Adrenal gland (tissue), 12 donors: ENCODE measurements around the gene DKK3. TPM values are rescaled to one million over a fixed set of nuclear protein-coding genes. Genes with fewer than 3 reads are reported as not detected.

Experiments used
- DNase-seq, 7 donors: peaks; one replicate each; pipeline ENCODE4 v3.0.0-alpha.2; 2019 to 2020
- H3K27ac ChIP-seq, 5 donors: fragments of 200-600 bp; sonication (generic) in 4 of 5; 1 replicate in 3 of 5; 2 replicates in 2 of 5; pipeline versions ENCODE4 v1.5.1 to v1.8.0; 2016 to 2020; ENCODE audit warnings: mild to moderate bottlenecking in 1 of 5
- H3K27me3 ChIP-seq: fragments of 200-600 bp; 2 replicates; pipeline ENCODE4 v1.8.0; 2021
- H3K36me3 ChIP-seq, 2 donors: fragments of 200-600 bp; replicated peaks in 1 of 2; 1 replicate in 1 of 2; 2 replicates in 1 of 2; pipeline versions ENCODE4 v1.5.1 to v1.8.0; 2018 to 2022
- H3K4me1 ChIP-seq, 2 donors: fragments of 200-600 bp; replicated peaks in 1 of 2; 1 replicate in 1 of 2; 2 replicates in 1 of 2; pipeline versions ENCODE4 v1.5.1 to v1.8.0; 2018 to 2021
- H3K4me3 ChIP-seq, 4 donors: fragments of 200-600 bp; sonication (generic) in 3 of 4; one replicate each; pipeline ENCODE4 v1.5.1; 2016 to 2018
- H3K9me3 ChIP-seq, 3 donors: fragments of 200-600 bp; sonication (generic) in 1 of 3; replicated peaks in 1 of 3; 1 replicate in 2 of 3; 2 replicates in 1 of 3; pipeline versions ENCODE4 v1.5.1 to v1.8.0; 2016 to 2021
- CTCF ChIP-seq, 6 experiments: fragments of 450-650 bp in 4 of 6; fragments of 200-600 bp in 2 of 6; sonication (generic) in 1 of 6; IDR thresholded peaks; 1 replicate in 5 of 6; 2 replicates in 1 of 6; pipeline versions ENCODE4 v1.5.1 to v1.8.0; 2016 to 2021; ENCODE audit warnings: antibody characterized with exemption in 6 of 6, mild to moderate bottlenecking in 2 of 6, moderate library complexity in 1 of 6
- POLR2A ChIP-seq, 2 donors: fragments of 450-650 bp; IDR thresholded peaks; one replicate each; pipeline ENCODE4 v1.6.1; 2017; ENCODE audit warnings: antibody characterized with exemption in 2 of 2, mild to moderate bottlenecking in 2 of 2, moderate library complexity in 1 of 2
- WGBS, 4 donors: extraction: QIAGEN DNeasy Blood & Tissue Kit in 2 of 4; methylation state at CpG; one replicate each; pipeline versions ENCODE4 v1.1.5 to v1.1.7; 2013 to 2017; 5-methylcytosine and 5-hydroxymethylcytosine counted together
- intact Hi-C, 2 donors: fragments of 100-400 bp; cut with DNase I; formaldehyde crosslinking; loops; one replicate each; pipeline versions ENCODE4 v1.14.1 to v1.15.0; 2022 to 2023
- polyA plus RNA-seq, 3 donors: library from polyadenylated mRNA; stranded (reverse); fragments of 200-250 nt in 2 of 3; fragments of 350-450 nt in 1 of 3; fragmentation: Illumina TruSeq in 1 of 3; extraction: RNeasy Lipid Tissue Mini Kit (QIAGEN cat#74804) in 1 of 3; gene quantifications; one replicate each; pipeline ENCODE4 v1.2.3, GENCODE V29; 2013 to 2014
- total RNA-seq, 9 donors: library from RNA; depleted of rRNA in 4 of 9; stranded (reverse); fragments of >200 nt in 4 of 9; fragments of 120-200 nt in 1 of 9; fragmentation: NEBNext Ultra II Directional in 1 of 9; extraction: Animal tissue kit (Norgen Biotek cat#: 25700) in 1 of 9; gene quantifications; one replicate each; pipeline versions ENCODE4 v1.1.0 to v1.2.4, GENCODE V29; 2013 to 2023
- donor health status: healthy with polysubstance abuse.
- donor health status: Bipolar disorder and iron deficiency.
- donor health status: DM: yes; HTN: yes; CAD: no.
- donor health status: DM: no; HTN: no; CAD: no.
- donor health status: DM: no; HTN: no; CAD: no.
- donor health status: DM: yes; HTN: yes; CAD: no.

Gene DKK3
- total and polyA plus RNA-seq, 12 donors: 19.7 to 330 (median 103) TPM

- no peaks in the 10 kb centered on the region for H3K27me3 ChIP-seq
- TF ChIP-seq POLR2A (IDR thresholded peaks at IDR 0.05): no peak
- no peak for TF ChIP-seq CTCF (IDR thresholded peaks at IDR 0.05)
- no peak overlapping the region for H3K4me3 ChIP-seq
- H3K36me3 ChIP-seq: peaks cover 0 to 6% of the 10 kb centered on the region in 2 donors
- peak overlapping the region in 2 of 5 donors; percentile 10 to 44 for H3K27ac ChIP-seq
- intact Hi-C loops: no loop called here
- H3K4me1 ChIP-seq: peaks cover 14 to 20% of the 10 kb centered on the region in 2 donors
- WGBS, 4 donors: 91 to 96% (median 93%) methylated on average over 14 to 19 of the region's 19 CpGs
- no peak for DNase-seq
- H3K9me3 ChIP-seq: no peaks in the 10 kb centered on the region
Observed at GRCh38 chr11:11969380-11970215, 38.8 kb downstream of the DKK3 start.

- TF ChIP-seq CTCF (IDR thresholded peaks at IDR 0.05) (no peak), POLR2A (IDR thresholded peaks at IDR 0.05) (no peak)
- intact Hi-C loops: no loop called here
- H3K27ac ChIP-seq: peak overlapping the region in 2 of 5 donors; percentile 10 to 44
- WGBS, 4 donors: 73 to 80% (median 75%) methylated on average over 6 to 11 of the region's 11 CpGs
- DNase-seq: no peak
- H3K27me3 ChIP-seq: no peaks in the 10 kb centered on the region
- peaks cover 0 to 6% of the 10 kb centered on the region in 2 donors for H3K36me3 ChIP-seq
- peaks cover 11% of the 10 kb centered on the region in 2 donors for H3K4me1 ChIP-seq
- no peaks in the 10 kb centered on the region for H3K9me3 ChIP-seq
- no peak overlapping the region for H3K4me3 ChIP-seq
Observed at GRCh38 chr11:11968511-11969280, 39.7 kb downstream of the DKK3 start.

- TF ChIP-seq POLR2A (IDR thresholded peaks at IDR 0.05) (no peak), CTCF (IDR thresholded peaks at IDR 0.05) (no peak)
- H3K4me1 ChIP-seq: peaks cover 2 to 4% of the 10 kb centered on the region in 2 donors
- no peak overlapping the region for H3K4me3 ChIP-seq
- H3K27ac ChIP-seq: no peak overlapping the region
- no peak for DNase-seq
- 81 to 98% (median 91%) methylated on average over 7 to 11 of the region's 11 CpGs for WGBS, 4 donors
- no peaks in the 10 kb centered on the region for H3K9me3 ChIP-seq
- H3K36me3 ChIP-seq: peaks cover 0 to 6% of the 10 kb centered on the region in 2 donors
- intact Hi-C loops: no loop called here
- no peaks in the 10 kb centered on the region for H3K27me3 ChIP-seq
Observed at GRCh38 chr11:11967669-11968510, 40.5 kb downstream of the DKK3 start.
